CD4-positive, alpha-beta T cell treated with Interferon alpha-2 for 1 hour (primary cell): ENCODE data around the gene ITPR3.
"Not testable (repeated sequence)": the region's sequence is repeated elsewhere in the genome, so short reads cannot be mapped to it uniquely, and the experiment has no call there.

Experiments used
- DNase-seq, 2 donors: peaks; one replicate each; pipeline ENCODE4 v3.0.0-alpha.2; 2020 to 2022

Gene ITPR3

GRCh38 chr6:33616113-33616512 is 5.0 kb upstream of the ITPR3 start:
- no peak for DNase-seq

DNA sequence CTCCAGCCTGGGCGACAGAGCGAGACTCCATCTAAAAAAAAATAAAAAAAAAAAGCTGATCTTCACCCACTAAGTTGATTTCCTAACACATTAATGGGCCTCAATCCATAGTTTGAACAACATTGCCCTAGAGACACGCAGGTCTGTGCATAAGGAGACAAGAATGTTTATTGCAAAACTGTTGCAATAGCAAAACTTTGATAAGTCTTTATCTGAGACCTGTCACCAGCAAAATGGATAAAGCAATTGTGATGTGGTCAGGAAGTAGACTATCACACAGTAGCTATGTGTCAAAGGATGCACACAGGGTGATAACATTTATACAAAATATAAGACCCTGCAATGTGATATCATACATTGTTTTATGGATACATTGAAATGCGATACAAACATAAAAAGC is 4.2 kb upstream of the ITPR3 start:
- DNase-seq = no peak

GRCh38 chr6:33619166-33619840 is 1.8 kb upstream of the ITPR3 start:
- DNase-seq = no peak

- DNase-seq = peak in 1 of 2 donors; percentile 38
Measured at GRCh38 chr6:33620158-33620855, 815 bp upstream of the ITPR3 start.

DNA sequence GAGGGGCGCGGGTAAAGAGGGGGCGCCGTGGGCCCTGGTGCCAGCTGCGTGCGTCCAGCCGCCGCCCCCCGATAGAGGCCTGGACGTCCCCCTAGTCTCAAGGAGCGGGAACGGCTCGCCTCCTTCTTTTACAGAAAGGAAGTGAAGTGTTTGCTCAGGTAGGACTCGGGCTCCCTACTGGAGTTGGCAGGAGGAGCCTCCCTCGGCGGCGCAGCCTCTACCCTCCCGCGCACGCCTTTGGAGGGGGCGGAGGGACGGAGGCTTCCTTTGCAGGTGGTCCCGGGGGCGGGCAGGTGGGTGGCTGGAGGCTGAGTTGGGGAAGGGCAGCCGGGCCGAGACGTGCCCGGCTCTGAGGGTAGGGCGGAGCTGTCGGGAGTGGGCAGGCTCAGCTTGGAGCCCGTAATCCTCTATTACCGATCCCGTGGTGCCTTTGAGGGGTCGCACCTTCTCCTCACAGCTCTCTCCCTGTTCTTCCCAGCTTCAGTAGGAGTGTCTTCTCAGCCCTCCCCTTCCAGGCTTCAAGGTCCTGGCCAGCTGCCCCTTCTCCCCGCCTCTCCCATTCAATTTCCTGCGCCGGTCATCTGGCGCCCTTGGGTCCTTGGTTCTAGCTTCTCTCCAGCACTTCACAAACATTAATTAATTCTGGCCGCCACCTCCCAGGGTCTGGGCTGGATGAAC is 728 bp downstream of the ITPR3 start:
- peak; percentile 9 to 45 for DNase-seq

DNA sequence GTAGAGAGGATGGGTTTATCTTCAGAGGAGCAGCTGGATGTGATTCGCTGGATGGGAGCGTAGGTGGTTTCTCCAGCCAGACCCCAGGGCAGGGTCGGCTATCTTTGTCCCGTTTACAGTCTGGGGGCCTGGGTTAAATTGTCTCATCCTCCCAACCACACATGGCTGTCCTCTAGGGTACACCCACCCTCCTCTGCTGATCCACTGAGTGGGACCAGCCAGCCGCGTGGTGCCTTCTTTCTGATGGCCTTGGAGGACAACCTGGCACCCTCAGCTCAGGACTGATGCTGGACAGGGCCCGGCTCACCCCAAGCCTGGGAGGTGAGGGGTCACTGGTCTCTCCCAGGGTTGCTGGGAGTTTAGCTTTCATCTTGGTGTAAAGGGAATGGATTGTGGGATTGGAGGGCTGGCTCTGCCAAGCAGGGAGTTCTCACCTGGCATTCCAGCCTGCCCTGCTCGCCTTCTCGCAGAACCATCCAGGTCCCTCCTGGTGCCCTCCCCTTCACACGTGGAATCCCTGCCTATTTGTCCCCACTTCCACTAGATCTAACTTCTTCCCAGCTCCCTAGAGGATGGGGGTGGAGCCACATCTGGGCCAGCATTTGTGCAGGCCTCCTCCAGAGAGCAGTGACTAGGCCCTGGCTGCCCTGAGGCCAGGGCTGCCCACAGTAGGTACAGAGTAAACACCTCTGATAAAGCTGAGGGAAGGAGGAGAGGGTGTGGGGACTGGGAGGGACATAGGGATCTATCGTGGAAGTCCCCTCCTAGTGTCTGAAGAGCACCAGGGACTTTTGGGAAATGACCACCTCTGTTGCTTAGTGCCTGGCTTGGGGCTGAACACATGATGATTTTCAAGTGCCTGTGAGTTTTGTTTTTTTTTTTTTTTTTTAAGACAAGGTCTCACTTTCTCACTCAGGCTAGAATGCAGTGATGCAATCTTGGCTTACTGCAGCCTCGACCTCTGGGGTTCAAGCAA is 1.6 kb downstream of the ITPR3 start:
- peak in 1 of 2 donors; percentile 18 for DNase-seq

DNA sequence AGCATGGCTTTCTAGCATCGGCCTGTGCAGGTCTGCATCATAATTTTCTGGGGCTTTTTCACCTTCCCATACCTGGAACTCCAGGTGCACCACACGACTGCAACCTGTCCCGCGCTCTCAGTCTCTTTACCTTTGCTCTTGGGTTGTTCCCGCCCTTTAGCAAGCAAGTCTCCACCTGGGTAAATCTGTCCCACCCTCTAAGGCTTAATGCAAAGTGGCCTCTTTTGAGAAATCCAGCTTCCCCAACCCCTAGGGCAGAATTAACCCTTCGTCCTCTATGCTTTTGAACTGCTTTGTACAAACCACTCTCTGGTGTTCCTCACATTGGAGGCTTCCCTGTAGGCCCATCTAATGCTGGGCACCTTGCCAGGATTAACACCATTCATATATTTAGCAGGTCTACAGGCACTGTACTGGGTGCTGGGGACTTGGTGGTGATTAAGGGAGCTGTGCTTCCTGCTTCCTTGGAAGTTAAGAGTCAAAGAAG is 2.8 kb downstream of the ITPR3 start:
- no peak for DNase-seq

GRCh38 chr6:33624856-33625255 is 3.7 kb downstream of the ITPR3 start:
- no peak for DNase-seq

DNA sequence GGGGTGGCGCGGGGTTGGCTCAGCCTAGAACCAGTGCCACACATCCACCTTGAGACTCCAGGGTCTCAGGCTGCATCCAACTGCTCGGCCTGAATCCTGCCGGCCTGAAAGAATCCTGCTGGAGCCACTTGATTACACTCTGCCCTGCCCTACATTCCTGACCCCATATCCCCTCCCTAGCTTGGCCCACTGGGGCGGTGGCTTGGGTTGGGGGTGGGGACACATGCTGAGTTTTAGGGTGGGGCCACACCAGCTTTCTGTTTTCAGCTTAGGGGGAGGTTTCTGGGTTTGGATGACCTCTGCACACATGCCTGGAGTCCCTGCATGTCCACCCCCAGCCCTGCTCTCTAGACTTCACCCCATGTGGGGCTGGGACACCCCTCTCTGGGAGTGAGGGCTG is 6.8 kb downstream of the ITPR3 start:
- DNase-seq = no peak

GRCh38 chr6:33628401-33628964 is 7.4 kb downstream of the ITPR3 start:
- DNase-seq = no peak

DNA sequence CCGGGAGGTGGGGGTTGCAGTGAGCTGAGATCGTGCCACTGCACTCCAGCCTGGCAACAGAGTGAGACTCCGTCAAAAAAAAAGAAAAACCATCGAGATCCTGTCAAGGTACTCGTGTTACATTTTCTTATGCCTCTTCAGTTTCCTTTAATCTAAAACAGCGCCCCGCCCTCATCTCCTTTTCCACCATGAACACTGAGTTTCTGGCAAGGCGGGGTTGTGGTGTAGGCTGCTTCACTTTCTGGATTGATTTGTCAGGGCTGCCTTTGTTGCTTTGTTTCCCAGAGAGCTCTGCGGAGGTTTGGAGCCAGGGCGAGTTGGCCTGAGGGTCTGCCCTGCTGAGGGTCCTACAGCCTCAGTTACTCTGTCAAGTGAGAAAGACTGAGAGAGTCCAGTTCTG is 8.9 kb downstream of the ITPR3 start:
- no peak for DNase-seq

DNA sequence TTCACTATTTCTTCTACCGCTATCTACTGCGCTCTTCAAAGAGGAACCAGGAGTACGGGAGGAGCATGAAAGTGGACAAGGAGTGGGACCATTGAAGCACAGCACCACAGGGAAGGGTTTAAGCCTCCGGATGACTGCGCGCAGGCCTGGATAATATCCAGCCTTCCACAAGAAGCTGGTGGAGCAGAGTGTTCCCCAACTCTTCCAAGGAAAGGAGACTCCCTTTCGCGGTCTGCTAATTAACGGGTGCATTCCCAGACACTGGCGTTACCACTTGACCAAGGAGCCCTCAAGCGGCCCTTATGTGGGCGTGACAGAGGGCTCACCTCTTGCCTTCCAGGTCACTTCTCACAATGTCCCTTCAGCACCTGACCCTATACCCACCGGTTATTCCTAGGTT is 10.4 kb downstream of the ITPR3 start:
- not testable (repeated sequence) for DNase-seq

DNA sequence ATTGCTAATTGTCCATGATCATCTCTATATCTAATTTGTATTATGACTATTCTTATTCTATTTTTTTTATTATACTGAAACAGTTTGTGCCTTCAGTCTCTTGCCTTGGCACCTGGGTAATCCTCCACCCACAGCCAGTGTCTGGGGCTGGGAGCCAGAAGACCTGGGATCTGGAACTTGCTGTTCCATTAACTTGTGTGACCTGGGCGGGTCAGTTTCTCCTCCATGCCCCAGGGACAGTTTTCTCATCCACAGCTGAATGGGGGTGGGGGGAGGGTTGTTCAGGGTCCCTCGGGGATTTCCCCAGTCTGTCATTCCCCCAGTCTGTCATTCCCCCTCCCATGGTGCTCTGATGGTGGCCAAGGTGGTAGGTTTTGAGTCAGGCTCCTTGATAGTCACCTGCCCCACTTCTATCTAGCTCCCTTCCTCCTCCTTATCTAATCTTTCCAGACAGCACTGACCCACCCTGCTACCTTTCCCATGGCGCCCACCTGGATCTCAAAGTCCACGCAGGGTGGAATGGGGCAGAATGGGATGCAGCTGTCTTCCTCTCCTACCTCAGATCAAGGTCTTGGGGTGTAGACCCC is 10.9 kb downstream of the ITPR3 start:
- no peak for DNase-seq

DNA sequence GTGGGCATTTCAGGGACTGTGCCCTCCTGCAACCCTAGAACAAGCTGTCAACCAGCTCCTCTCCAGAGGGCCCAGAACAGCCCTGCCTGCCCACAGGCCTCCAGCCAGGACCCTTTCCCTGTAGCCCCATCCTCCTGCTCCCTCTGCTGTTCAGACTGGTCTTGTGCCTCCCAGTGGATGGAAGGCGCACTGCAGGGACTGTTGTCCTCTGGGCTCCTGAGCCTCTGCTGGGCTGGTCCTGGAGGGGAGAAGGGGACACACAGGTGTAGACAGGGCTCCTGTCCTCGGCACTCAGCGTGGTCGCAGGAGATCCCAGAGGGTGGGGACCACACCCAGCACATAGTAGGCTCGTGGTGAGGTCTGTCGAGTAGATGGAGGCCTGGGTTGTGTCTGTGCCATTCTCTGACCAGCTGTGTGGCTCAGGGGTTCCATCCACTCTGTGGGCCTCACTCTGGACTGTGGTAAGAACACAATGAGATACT is 11.5 kb downstream of the ITPR3 start:
- DNase-seq = peak; percentile 34 to 60

DNA sequence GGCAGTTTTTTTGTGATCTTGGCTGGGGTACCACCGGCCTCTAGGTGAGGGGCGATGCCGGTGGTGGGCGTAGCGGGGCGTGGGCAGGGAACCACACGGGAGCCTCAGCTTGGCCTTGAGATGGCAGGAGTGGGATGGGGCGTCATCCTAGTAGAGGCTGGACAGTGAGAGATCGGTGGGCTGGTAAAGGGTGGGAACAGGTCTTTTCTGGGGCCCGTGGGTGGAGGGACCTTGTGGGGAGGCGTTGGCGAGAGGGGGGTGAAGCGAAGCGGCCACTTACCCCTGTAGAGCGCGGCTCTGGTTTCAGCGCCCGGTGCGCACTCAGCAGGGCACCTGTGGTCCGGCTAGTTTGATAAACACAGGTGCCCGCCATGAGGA is 12.0 kb downstream of the ITPR3 start:
- no peak for DNase-seq

GRCh38 chr6:33633462-33634158 is 12.5 kb downstream of the ITPR3 start:
- peak; percentile 68 to 79 for DNase-seq

DNA sequence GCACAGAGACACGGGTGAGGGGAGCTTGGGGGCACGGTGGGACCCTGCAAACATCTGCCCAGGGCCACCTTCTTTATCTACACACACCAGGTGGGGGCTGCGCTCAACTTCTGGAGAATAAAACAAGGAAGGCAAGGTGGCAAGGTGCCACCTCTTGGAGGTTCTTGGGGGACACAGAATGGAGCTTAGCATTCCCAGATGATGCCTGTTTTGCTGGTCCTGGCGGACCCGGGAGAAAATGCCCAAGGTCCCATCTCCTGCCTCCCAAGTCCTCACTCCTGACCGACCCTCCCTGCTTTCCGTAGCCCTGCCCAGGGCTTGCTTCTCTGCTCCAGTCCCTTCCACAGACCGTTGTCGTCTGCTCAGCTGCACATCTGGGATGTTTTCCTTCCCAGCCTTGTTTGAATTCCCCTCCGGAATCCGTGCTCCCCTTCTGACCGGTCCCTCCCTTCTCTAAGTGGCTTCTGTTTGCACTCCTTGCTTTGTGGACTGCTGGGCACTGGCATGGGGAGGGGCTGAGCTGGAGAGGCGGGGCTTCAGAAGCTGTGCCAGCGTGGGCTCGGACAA is 13.1 kb downstream of the ITPR3 start:
- no peak for DNase-seq

DNA sequence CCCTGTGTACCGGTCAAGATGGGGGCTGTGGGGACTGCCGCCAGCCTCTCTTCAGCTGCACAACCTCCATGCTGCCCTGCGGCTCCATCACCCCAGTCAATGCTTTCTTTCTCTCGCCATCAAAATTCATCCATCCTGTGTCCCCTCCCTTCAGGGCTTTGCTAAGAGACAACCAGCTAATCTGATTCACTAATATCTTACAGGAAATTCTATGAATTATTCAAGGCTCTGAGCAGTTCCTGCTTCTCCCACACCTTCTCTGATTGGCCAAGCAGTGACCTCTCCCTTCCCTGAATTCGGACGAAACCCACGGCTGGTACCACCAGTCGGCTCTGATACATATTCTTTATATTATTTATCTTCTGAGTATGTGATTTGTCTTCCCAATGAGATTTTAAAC is 13.8 kb downstream of the ITPR3 start:
- DNase-seq = no peak

GRCh38 chr6:33636655-33637054 is 15.5 kb downstream of the ITPR3 start:
- DNase-seq = no peak

- no peak for DNase-seq
Measured at GRCh38 chr6:33638556-33638955, 17.4 kb downstream of the ITPR3 start.

DNA sequence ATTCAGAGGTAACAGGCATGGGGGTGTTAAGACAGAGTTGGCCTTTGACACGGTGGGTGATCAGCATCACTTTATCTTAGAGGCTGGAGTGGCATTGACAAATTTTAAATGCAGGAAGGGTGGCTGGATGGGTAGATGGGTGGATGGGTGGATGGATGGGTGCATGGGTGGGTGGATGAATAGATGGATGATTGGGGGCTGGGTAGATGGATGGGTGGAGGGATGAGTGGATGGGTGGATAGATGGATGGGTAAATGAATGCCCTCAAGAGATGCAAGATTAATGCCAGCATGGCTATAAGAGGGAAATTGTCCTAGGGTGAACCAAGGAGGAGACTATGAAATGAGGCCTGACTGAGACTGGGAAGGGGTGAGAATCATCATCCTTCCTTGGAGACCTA is 18.4 kb downstream of the ITPR3 start:
- DNase-seq = no peak
